H1 (cell line): ENCODE results near the gene GGA2.

Experiments used
- CEBPB ChIP-seq: IDR thresholded peaks from 2 replicates; pipeline ENCODE4 v1.6.1; 2012; ENCODE audit warnings: low read depth, low read length
- CHD2 ChIP-seq: IDR thresholded peaks from 2 replicates; pipeline ENCODE4 v1.6.1; 2012; ENCODE audit warnings: low read length, improper control_type of control experiment
- CREB1 ChIP-seq: IDR thresholded peaks from 2 replicates; pipeline ENCODE4 v1.6.1; 2012; ENCODE audit warnings: inconsistent platforms
- EZH2 ChIP-seq: fragments of 200-600 bp; sonication (generic); IDR thresholded peaks from 2 replicates; pipeline ENCODE4 v1.7.1; 2012; ENCODE audit warnings: low read depth, mild to moderate bottlenecking, moderate library complexity, low read length, inconsistent platforms; ENCODE audit not compliant: severe bottlenecking
- HDAC6 ChIP-seq: IDR thresholded peaks from one replicate; pipeline ENCODE4 v1.7.1; 2012; ENCODE audit warnings: low read depth, mild to moderate bottlenecking, inconsistent platforms, low read length, moderate library complexity
- POLR2A ChIP-seq, 2 experiments: IDR thresholded peaks; 1 replicate in 1 of 2; 2 replicates in 1 of 2; pipeline ENCODE4 v1.6.1; 2011; ENCODE audit warnings: low read depth in 2 of 2, low read length in 2 of 2, mild to moderate bottlenecking in 2 of 2; ENCODE audit errors: control extremely low read depth in 1 of 2
- POLR2AphosphoS5 ChIP-seq: IDR thresholded peaks from 2 replicates; pipeline ENCODE4 v1.6.1; 2011; ENCODE audit warnings: low read depth, low read length
- RAD21 ChIP-seq, 2 experiments: IDR thresholded peaks in 1 of 2; conservative IDR thresholded peaks in 1 of 2; 2 replicates each; pipeline ENCODE4 v1.6.1; 2011; ENCODE audit warnings: low read depth in 2 of 2, low read length in 2 of 2, improper control_type of control experiment in 1 of 2, inconsistent platforms in 1 of 2, mild to moderate bottlenecking in 1 of 2, moderate library complexity in 1 of 2
- RFX5 ChIP-seq: IDR thresholded peaks from 2 replicates; pipeline ENCODE4 v1.6.1; 2011; ENCODE audit warnings: low read depth, low read length, improper control_type of control experiment, borderline replicate concordance
- TF ChIP-seq, protein P1 (sequence below), 3 experiments: IDR thresholded peaks; 1 replicate in 2 of 3; 2 replicates in 1 of 3; pipeline versions ENCODE4 v1.5.1 to v1.6.1; 2011; ENCODE audit warnings: low read length in 3 of 3, mild to moderate bottlenecking in 3 of 3, inconsistent platforms in 2 of 3, low read depth in 1 of 3, moderate library complexity in 1 of 3; ENCODE audit not compliant: insufficient read depth in 1 of 3; ENCODE audit errors: control extremely low read depth in 1 of 3
- TF ChIP-seq, protein P2 (sequence below): IDR thresholded peaks from 2 replicates; pipeline ENCODE4 v1.6.1; 2012; ENCODE audit warnings: inconsistent platforms
- TF ChIP-seq, protein P3 (sequence below): IDR thresholded peaks from 2 replicates; pipeline ENCODE4 v1.6.1; 2011; ENCODE audit warnings: low read length, improper control_type of control experiment

DNA sequence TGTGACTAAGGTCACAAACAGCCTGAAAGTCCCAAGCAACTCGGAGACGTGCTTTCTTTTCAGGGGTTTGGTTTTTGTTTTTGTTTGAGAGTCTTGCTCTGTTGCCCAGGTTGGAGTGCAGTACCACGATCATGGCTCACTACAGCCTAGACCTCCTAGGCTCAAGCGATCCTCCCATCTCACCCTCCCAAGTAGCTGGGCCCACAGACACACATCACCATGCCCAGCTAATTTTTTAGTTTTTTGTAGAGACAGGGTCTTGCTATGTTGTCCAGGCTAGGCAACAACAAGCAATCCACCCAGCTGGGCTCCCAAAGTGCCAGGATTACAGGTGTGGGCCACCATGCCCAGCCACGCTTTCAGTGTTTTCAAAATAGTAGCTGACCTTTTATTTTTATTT is 19.8 kb upstream of the GGA2 start:
- TF ChIP-seq, protein P1, sequence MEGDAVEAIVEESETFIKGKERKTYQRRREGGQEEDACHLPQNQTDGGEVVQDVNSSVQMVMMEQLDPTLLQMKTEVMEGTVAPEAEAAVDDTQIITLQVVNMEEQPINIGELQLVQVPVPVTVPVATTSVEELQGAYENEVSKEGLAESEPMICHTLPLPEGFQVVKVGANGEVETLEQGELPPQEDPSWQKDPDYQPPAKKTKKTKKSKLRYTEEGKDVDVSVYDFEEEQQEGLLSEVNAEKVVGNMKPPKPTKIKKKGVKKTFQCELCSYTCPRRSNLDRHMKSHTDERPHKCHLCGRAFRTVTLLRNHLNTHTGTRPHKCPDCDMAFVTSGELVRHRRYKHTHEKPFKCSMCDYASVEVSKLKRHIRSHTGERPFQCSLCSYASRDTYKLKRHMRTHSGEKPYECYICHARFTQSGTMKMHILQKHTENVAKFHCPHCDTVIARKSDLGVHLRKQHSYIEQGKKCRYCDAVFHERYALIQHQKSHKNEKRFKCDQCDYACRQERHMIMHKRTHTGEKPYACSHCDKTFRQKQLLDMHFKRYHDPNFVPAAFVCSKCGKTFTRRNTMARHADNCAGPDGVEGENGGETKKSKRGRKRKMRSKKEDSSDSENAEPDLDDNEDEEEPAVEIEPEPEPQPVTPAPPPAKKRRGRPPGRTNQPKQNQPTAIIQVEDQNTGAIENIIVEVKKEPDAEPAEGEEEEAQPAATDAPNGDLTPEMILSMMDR (IDR thresholded peaks at IDR 0.05; ENCODE audit: control extremely low read depth in 1 of 3, insufficient read depth in 1 of 3, low read depth in 1 of 3, low read length in 3 of 3), result no peak
- TF ChIP-seq CEBPB, result no peak
- TF ChIP-seq POLR2A (IDR thresholded peaks at IDR 0.05; ENCODE audit: control extremely low read depth in 1 of 2, low read depth in 2 of 2, low read length in 2 of 2), result no peak
- TF ChIP-seq HDAC6, result no peak
- TF ChIP-seq CREB1, result no peak
- no peak for TF ChIP-seq EZH2
- no peak for TF ChIP-seq RFX5
- TF ChIP-seq POLR2AphosphoS5, result no peak
- TF ChIP-seq, protein P2, sequence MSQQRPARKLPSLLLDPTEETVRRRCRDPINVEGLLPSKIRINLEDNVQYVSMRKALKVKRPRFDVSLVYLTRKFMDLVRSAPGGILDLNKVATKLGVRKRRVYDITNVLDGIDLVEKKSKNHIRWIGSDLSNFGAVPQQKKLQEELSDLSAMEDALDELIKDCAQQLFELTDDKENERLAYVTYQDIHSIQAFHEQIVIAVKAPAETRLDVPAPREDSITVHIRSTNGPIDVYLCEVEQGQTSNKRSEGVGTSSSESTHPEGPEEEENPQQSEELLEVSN, result no peak
- TF ChIP-seq, protein P3, sequence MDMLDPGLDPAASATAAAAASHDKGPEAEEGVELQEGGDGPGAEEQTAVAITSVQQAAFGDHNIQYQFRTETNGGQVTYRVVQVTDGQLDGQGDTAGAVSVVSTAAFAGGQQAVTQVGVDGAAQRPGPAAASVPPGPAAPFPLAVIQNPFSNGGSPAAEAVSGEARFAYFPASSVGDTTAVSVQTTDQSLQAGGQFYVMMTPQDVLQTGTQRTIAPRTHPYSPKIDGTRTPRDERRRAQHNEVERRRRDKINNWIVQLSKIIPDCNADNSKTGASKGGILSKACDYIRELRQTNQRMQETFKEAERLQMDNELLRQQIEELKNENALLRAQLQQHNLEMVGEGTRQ, result no peak
- TF ChIP-seq CHD2, result no peak
- no peak for TF ChIP-seq RAD21 (IDR thresholded peaks at IDR 0.05 in 1 of 2, conservative IDR thresholded peaks at IDR 0.05 in 1 of 2; ENCODE audit: low read depth in 2 of 2, low read length in 2 of 2)
